Karpas-422 (cell line): ENCODE results near the gene SPRED2. TPM values are rescaled to one million over a fixed set of nuclear protein-coding genes. Genes with fewer than 3 reads are reported as not detected.

Experiments
- DNase-seq: peaks from one replicate; pipeline ENCODE4 v3.0.0-alpha.2; 2015
- H2AFZ ChIP-seq: fragments of 200-600 bp; sonication (generic); 2 replicates; pipeline ENCODE4 v1.6.1; 2014; ENCODE audit warnings: antibody characterized with exemption, low read length, mixed read lengths
- H3K27ac ChIP-seq: fragments of 200-600 bp; sonication (generic); 2 replicates; pipeline ENCODE4 v1.5.1; 2014; ENCODE audit warnings: mild to moderate bottlenecking, low read length, moderate library complexity
- H3K27me3 ChIP-seq: fragments of 200-600 bp; sonication (generic); 2 replicates; pipeline ENCODE4 v1.6.1; 2014; ENCODE audit warnings: low read length, mixed read lengths
- H3K36me3 ChIP-seq: fragments of 200-600 bp; sonication (generic); 2 replicates; pipeline ENCODE4 v1.6.1; 2014; ENCODE audit warnings: low read length, mixed read lengths; ENCODE audit not compliant: insufficient read depth
- H3K4me1 ChIP-seq: fragments of 200-600 bp; sonication (generic); 2 replicates; pipeline ENCODE4 v1.6.1; 2014; ENCODE audit warnings: mild to moderate bottlenecking, low read length, mixed read lengths
- H3K4me2 ChIP-seq: fragments of 200-600 bp; sonication (generic); 2 replicates; pipeline ENCODE4 v1.6.1; 2014; ENCODE audit warnings: low read length, low read depth, mild to moderate bottlenecking; ENCODE audit not compliant: poor library complexity, severe bottlenecking
- H3K4me3 ChIP-seq: fragments of 200-600 bp; sonication (generic); 2 replicates; pipeline ENCODE4 v1.5.1; 2014; ENCODE audit warnings: mild to moderate bottlenecking, antibody characterized with exemption, low read length, mixed read lengths
- H3K79me2 ChIP-seq: fragments of 200-600 bp; sonication (generic); 2 replicates; pipeline ENCODE4 v1.6.1; 2014; ENCODE audit warnings: mild to moderate bottlenecking, low read length, mixed read lengths
- H3K9ac ChIP-seq: fragments of 200-600 bp; sonication (generic); 2 replicates; pipeline ENCODE4 v1.6.0; 2014; ENCODE audit warnings: low read length
- H3K9me2 ChIP-seq: fragments of 200-600 bp; sonication (generic), shearing (Covaris generic); replicated peaks from 2 replicates; pipeline ENCODE4 v1.6.0; 2014; ENCODE audit warnings: mild to moderate bottlenecking, low read length, moderate library complexity; ENCODE audit not compliant: insufficient read depth
- H3K9me3 ChIP-seq: fragments of 300-700, 200-600 bp; sonication (generic); 2 replicates; pipeline ENCODE4 v1.6.1; 2014; ENCODE audit warnings: low read length, mixed read lengths
- H4K20me1 ChIP-seq: fragments of 200-600 bp; sonication (generic); 2 replicates; pipeline ENCODE4 v1.6.1; 2014; ENCODE audit warnings: mild to moderate bottlenecking, antibody characterized with exemption, low read length, low read depth; ENCODE audit not compliant: insufficient read depth
- total RNA-seq: library from RNA; depleted of rRNA; stranded (reverse); fragments of >200 nt; shearing (Covaris generic); gene quantifications from 2 replicates; pipeline ENCODE4 v1.2.3, GENCODE V29; 2014; ENCODE audit warnings: low replicate concordance

SPRED2 gene
- total RNA-seq, 1 experiment from 2014 or later = 11.9 TPM

- no peaks in the 10 kb centered on the region for H3K27me3 ChIP-seq
- H3K9ac ChIP-seq = no peak overlapping the region
- H3K9me3 ChIP-seq = no peaks in the 10 kb centered on the region
- H4K20me1 ChIP-seq = peaks cover 87% of the 10 kb centered on the region
- DNase-seq = no peak
- no peak overlapping the region for H2AFZ ChIP-seq
- H3K9me2 ChIP-seq = no peaks in the 10 kb centered on the region
- no peak overlapping the region for H3K4me2 ChIP-seq
- no peaks in the 10 kb centered on the region for H3K36me3 ChIP-seq
- H3K4me3 ChIP-seq = no peak overlapping the region
- 0 out of 2 replicates have a peak, but pooled peaks cover under 1% of the 10 kb centered on the region for H3K79me2 ChIP-seq
- H3K27ac ChIP-seq = no peak overlapping the region
- H3K4me1 ChIP-seq = no peaks in the 10 kb centered on the region
Measured at GRCh38 chr2:65415091-65415490, 17.3 kb downstream of the SPRED2 start.

GRCh38 chr2:65413610-65414009, 18.8 kb downstream of the SPRED2 start:
- peaks cover 87% of the 10 kb centered on the region for H4K20me1 ChIP-seq
- H3K9me3 ChIP-seq = no peaks in the 10 kb centered on the region
- H3K4me1 ChIP-seq = peaks cover 7% of the 10 kb centered on the region
- no peak overlapping the region for H3K9ac ChIP-seq
- H3K9me2 ChIP-seq = no peaks in the 10 kb centered on the region
- no peak overlapping the region for H3K4me3 ChIP-seq
- no peak for DNase-seq
- H3K27ac ChIP-seq = no peak overlapping the region
- no peak overlapping the region for H3K4me2 ChIP-seq
- no peaks in the 10 kb centered on the region for H3K36me3 ChIP-seq
- H3K27me3 ChIP-seq = no peaks in the 10 kb centered on the region
- H2AFZ ChIP-seq = no peak overlapping the region
- no peaks in the 10 kb centered on the region for H3K79me2 ChIP-seq

- Histone ChIP-seq H3K27ac (no peak overlapping the region), H2AFZ (no peak overlapping the region), H3K4me2 (no peak overlapping the region), H3K4me1 (peaks cover 7% of the 10 kb centered on the region), H3K9ac (no peak overlapping the region), H3K9me2 (no peaks in the 10 kb centered on the region), H4K20me1 (peaks cover 88% of the 10 kb centered on the region), H3K9me3 (no peaks in the 10 kb centered on the region), H3K36me3 (no peaks in the 10 kb centered on the region), H3K79me2 (no peaks in the 10 kb centered on the region), H3K27me3 (no peaks in the 10 kb centered on the region), H3K4me3 (no peak overlapping the region)
- DNase-seq = no peak
Measured at GRCh38 chr2:65413106-65413505, 19.3 kb downstream of the SPRED2 start.

- DNase-seq = no peak
- no peak overlapping the region for H3K27ac ChIP-seq
- H3K4me3 ChIP-seq = no peak overlapping the region
- no peaks in the 10 kb centered on the region for H3K79me2 ChIP-seq
- H4K20me1 ChIP-seq = peaks cover 86% of the 10 kb centered on the region
- no peak overlapping the region for H3K4me2 ChIP-seq
- H3K36me3 ChIP-seq = no peaks in the 10 kb centered on the region
- 0 out of 2 replicates have a peak, but pooled peaks cover 2% of the 10 kb centered on the region for H3K27me3 ChIP-seq
- H3K9me3 ChIP-seq = no peaks in the 10 kb centered on the region
- no peak overlapping the region for H3K9ac ChIP-seq
- no peaks in the 10 kb centered on the region for H3K9me2 ChIP-seq
- H2AFZ ChIP-seq = no peak overlapping the region
- peaks cover 14% of the 10 kb centered on the region for H3K4me1 ChIP-seq
Measured at GRCh38 chr2:65411056-65411795, 21.2 kb downstream of the SPRED2 start.

- H3K9ac ChIP-seq = no peak overlapping the region
- H2AFZ ChIP-seq = no peak overlapping the region
- no peaks in the 10 kb centered on the region for H3K79me2 ChIP-seq
- H3K9me3 ChIP-seq = no peaks in the 10 kb centered on the region
- 0 out of 2 replicates have a peak, but pooled peaks cover 2% of the 10 kb centered on the region for H3K27me3 ChIP-seq
- no peak overlapping the region for H3K27ac ChIP-seq
- H3K9me2 ChIP-seq = no peaks in the 10 kb centered on the region
- no peak for DNase-seq
- no peaks in the 10 kb centered on the region for H3K36me3 ChIP-seq
- peaks cover 86% of the 10 kb centered on the region for H4K20me1 ChIP-seq
- H3K4me1 ChIP-seq = peaks cover 18% of the 10 kb centered on the region
- no peak overlapping the region for H3K4me3 ChIP-seq
- no peak overlapping the region for H3K4me2 ChIP-seq
Measured at GRCh38 chr2:65409045-65409444, 23.4 kb downstream of the SPRED2 start.

- Histone ChIP-seq H4K20me1 (peaks cover 84% of the 10 kb centered on the region), H3K27ac (no peak overlapping the region), H3K9me3 (no peaks in the 10 kb centered on the region), H3K4me3 (no peak overlapping the region), H3K9me2 (no peaks in the 10 kb centered on the region), H2AFZ (no peak overlapping the region), H3K27me3 (0 out of 2 replicates have a peak, but pooled peaks cover 2% of the 10 kb centered on the region), H3K79me2 (no peaks in the 10 kb centered on the region), H3K36me3 (no peaks in the 10 kb centered on the region), H3K4me2 (no peak overlapping the region), H3K4me1 (peaks cover 18% of the 10 kb centered on the region), H3K9ac (no peak overlapping the region)
- no peak for DNase-seq
Measured at GRCh38 chr2:65407240-65407639, 25.2 kb downstream of the SPRED2 start.

- Histone ChIP-seq H2AFZ (no peak overlapping the region), H3K27me3 (0 out of 2 replicates have a peak, but pooled peaks cover 2% of the 10 kb centered on the region), H3K36me3 (no peaks in the 10 kb centered on the region), H3K4me2 (no peak overlapping the region), H3K4me3 (no peak overlapping the region), H3K9ac (no peak overlapping the region), H3K79me2 (no peaks in the 10 kb centered on the region), H3K9me2 (no peaks in the 10 kb centered on the region), H3K4me1 (peaks cover 18% of the 10 kb centered on the region), H4K20me1 (peaks cover 78% of the 10 kb centered on the region), H3K9me3 (no peaks in the 10 kb centered on the region), H3K27ac (no peak overlapping the region)
- DNase-seq = no peak
Measured at GRCh38 chr2:65404988-65405697, 27.3 kb downstream of the SPRED2 start.

- Histone ChIP-seq H2AFZ (no peak overlapping the region), H3K4me2 (no peak overlapping the region), H3K27me3 (0 out of 2 replicates have a peak, but pooled peaks cover 2% of the 10 kb centered on the region), H3K9ac (no peak overlapping the region), H3K4me3 (no peak overlapping the region), H4K20me1 (peaks cover 76% of the 10 kb centered on the region), H3K79me2 (no peaks in the 10 kb centered on the region), H3K9me3 (no peaks in the 10 kb centered on the region), H3K27ac (no peak overlapping the region), H3K4me1 (peaks cover 11% of the 10 kb centered on the region), H3K36me3 (no peaks in the 10 kb centered on the region), H3K9me2 (no peaks in the 10 kb centered on the region)
- DNase-seq = no peak
Measured at GRCh38 chr2:65403529-65403915, 28.9 kb downstream of the SPRED2 start.
